ENCODE results near the gene ZBTB38. TPM values are rescaled to one million over a fixed set of nuclear protein-coding genes. Genes with fewer than 3 reads are reported as not detected.

ZBTB38 gene
- total and polyA plus RNA-seq, 7 experiments from 2014 or later = 25.0 to 70.5 (median 56.3) TPM

DNA sequence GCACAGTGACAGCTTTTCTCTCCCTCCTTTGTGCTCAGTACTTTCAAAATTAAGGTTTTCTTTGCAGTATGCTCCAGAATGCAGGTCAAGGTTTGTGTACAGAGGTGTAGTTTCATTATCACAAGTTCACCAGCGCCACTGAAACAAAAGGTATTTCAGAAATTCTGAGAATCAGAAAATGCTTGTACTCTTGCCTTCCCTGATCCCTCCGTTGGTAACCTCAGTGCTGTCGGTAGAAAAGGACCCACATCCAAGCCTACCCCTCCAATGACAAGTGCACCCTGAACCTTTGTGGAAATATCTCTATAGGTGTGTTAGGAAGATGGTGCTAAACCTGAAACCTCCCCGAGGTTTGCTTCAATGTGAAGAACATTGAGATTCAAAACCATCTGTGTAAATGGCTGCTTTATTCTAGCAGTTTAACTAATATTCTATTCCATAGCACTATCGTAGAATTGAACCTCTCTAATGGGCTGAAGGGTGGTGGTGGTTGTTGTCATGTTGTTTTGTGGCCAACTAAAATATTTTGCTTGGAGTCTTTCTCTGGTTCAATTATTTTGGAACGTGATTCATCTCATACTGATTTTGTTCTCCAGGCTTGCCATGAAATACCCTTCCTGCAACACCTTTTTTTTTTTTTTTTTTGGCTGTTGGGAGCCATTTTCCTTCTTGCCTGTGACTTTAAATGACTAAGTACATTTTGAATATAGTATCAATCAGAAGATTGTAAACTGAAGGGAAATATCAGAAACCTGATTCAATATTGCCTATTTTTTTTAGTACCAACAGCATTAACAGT lies 20.7 kb downstream of the ZBTB38 start:
- Mint-ChIP-seq H3K4me3 (peak overlapping the region in 7 of 10 donors; percentile 14 to 67 (median 48)), H3K9me3 (peaks cover 0 to 2% (median 0%) of the 10 kb centered on the region in 11 donors), H3K27me3 (peaks cover 0 to 39% (median 0%) of the 10 kb centered on the region in 5 donors), H3K4me1 (peaks cover 0 to 13% (median 4%) of the 10 kb centered on the region in 7 donors), H3K27ac (peak overlapping the region in 3 of 9 donors; percentile 7 to 72 (median 34)), H3K36me3 (no peaks in the 10 kb centered on the region)
- H3K27me3 ChIP-seq (ENCODE audit: control insufficient read depth in 2 of 2, insufficient read depth in 2 of 2, low read length in 2 of 2) = no peaks in the 10 kb centered on the region
- H3K9me3 ChIP-seq (ENCODE audit: control insufficient read depth in 2 of 3, low read length in 3 of 3) = no peaks in the 10 kb centered on the region
- ChIA-PET CTCF (interaction anchor here (1.8 kb wide), 1 partner anchor 29 kb away, joined by 3 read pairs; no protein-coding TSS in a partner anchor), POLR2A (interaction anchor here (0.6 to 1.7 kb wide), 5 partner anchors 12 to 157 kb away, joined by 3 to 6 read pairs (median 3); partner anchors contain the start of gene PXYLP1)
- no peak for ATAC-seq
- H3K4me3 ChIP-seq (ENCODE audit: low read length) = peak overlapping the region; percentile 12
- H3K4me1 ChIP-seq (ENCODE audit: control insufficient read depth in 2 of 2, insufficient read depth in 2 of 2, low read length in 2 of 2) = peaks cover 0 to 4% of the 10 kb centered on the region in 2 donors
- no peaks in the 10 kb centered on the region for H3K36me3 ChIP-seq (ENCODE audit: control insufficient read depth in 2 of 3, insufficient read depth in 3 of 3, low read length in 3 of 3)
- DNase-seq = no peak
- intact Hi-C loops (cut with micrococcal nuclease) = loop anchor here in 1 of 2 donors (2.0 kb wide), 1 partner anchor 14 kb away; no protein-coding TSS in a partner anchor
- no peak overlapping the region for H3K27ac ChIP-seq (ENCODE audit: low read depth, low read length)

DNA sequence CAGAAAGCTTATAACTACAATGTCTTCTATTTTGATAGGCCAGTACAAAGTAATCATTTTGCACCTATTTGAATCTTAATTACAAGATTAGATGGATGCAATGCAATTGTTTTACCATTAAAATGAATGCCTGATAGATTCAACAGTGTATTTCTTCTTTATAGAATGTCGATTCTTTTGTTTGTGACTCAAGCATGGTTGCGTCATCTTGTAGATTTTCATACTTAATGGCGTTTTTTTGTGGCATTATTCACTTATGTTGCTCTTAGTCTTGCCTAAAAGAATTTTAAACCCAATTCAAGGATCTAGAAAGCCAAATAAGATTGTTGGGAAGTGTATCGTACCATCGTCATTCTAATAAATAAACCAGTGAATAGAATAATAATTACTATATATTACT lies 21.4 kb downstream of the ZBTB38 start:
- Mint-ChIP-seq H3K4me1 (peaks cover 0 to 13% (median 4%) of the 10 kb centered on the region in 7 donors), H3K36me3 (no peaks in the 10 kb centered on the region), H3K4me3 (no peak overlapping the region), H3K9me3 (peaks cover 0 to 2% (median 0%) of the 10 kb centered on the region in 11 donors), H3K27ac (no peak overlapping the region), H3K27me3 (peaks cover 0 to 36% (median 0%) of the 10 kb centered on the region in 5 donors)
- Histone ChIP-seq H3K4me1 (ENCODE audit: control insufficient read depth in 2 of 2, insufficient read depth in 2 of 2, low read length in 2 of 2) (peaks cover 0 to 4% of the 10 kb centered on the region in 2 donors), H3K27ac (ENCODE audit: low read depth, low read length) (no peak overlapping the region), H3K9me3 (ENCODE audit: control insufficient read depth in 2 of 3, low read length in 3 of 3) (no peaks in the 10 kb centered on the region), H3K27me3 (ENCODE audit: control insufficient read depth in 2 of 2, insufficient read depth in 2 of 2, low read length in 2 of 2) (no peaks in the 10 kb centered on the region), H3K36me3 (ENCODE audit: control insufficient read depth in 2 of 3, insufficient read depth in 3 of 3, low read length in 3 of 3) (no peaks in the 10 kb centered on the region), H3K4me3 (ENCODE audit: low read length) (no peak overlapping the region)
- ChIA-PET CTCF (no interaction called here), POLR2A (interaction anchor here (1.0 kb wide), 1 partner anchor 11 kb away, joined by 3 read pairs; no protein-coding TSS in a partner anchor)
- intact Hi-C loops (cut with micrococcal nuclease) = loop anchor here in 1 of 2 donors (2.0 kb wide), 1 partner anchor 13 kb away; no protein-coding TSS in a partner anchor
- ATAC-seq = no peak
- no peak for DNase-seq

DNA sequence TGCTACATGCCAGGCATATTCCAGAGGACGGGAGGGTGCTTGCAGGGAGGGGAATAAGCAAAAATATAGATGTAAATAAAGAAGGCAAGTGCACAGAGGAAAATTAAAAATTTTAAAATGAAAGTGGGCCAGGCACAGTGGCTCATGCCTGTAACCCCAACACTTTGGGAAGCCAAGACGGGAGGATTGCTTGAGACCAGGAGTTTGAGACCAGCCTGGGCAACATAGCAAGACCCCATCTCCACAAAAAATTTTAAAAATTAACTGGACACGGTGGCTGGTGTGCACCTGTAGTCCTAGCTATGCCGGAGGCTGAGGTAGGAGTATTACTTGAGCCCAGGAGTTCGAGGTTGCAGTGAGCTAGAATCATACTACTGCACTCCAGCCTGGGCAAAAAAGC lies 22.4 kb downstream of the ZBTB38 start:
- Histone ChIP-seq H3K9me3 (ENCODE audit: control insufficient read depth in 2 of 3, low read length in 3 of 3) (no peaks in the 10 kb centered on the region), H3K36me3 (ENCODE audit: control insufficient read depth in 2 of 3, insufficient read depth in 3 of 3, low read length in 3 of 3) (no peaks in the 10 kb centered on the region), H3K27me3 (ENCODE audit: control insufficient read depth in 2 of 2, insufficient read depth in 2 of 2, low read length in 2 of 2) (no peaks in the 10 kb centered on the region), H3K27ac (ENCODE audit: low read depth, low read length) (no peak overlapping the region), H3K4me1 (ENCODE audit: control insufficient read depth in 2 of 2, insufficient read depth in 2 of 2, low read length in 2 of 2) (peaks cover 0 to 4% of the 10 kb centered on the region in 2 donors), H3K4me3 (ENCODE audit: low read length) (no peak overlapping the region)
- no peak overlapping the region for H3K27ac Mint-ChIP-seq
- peaks cover 0 to 30% (median 0%) of the 10 kb centered on the region in 5 donors for H3K27me3 Mint-ChIP-seq
- ATAC-seq (no peak), DNase-seq (no peak)
- H3K4me3 Mint-ChIP-seq = peak overlapping the region in 1 of 10 donors; percentile 27
- H3K36me3 Mint-ChIP-seq = no peaks in the 10 kb centered on the region
- CTCF ChIA-PET = interaction anchor here (1.4 kb wide), 1 partner anchor 20 kb away, joined by 3 read pairs; no protein-coding TSS in a partner anchor
- H3K4me1 Mint-ChIP-seq = peaks cover 0 to 13% (median 4%) of the 10 kb centered on the region in 7 donors
- intact Hi-C loops (cut with micrococcal nuclease) = no loop called here
- POLR2A ChIA-PET = interaction anchor here (0.5 to 1.4 kb wide), 2 partner anchors 10 to 392 kb away, joined by 4 to 5 read pairs; no protein-coding TSS in a partner anchor
- H3K9me3 Mint-ChIP-seq = peaks cover 0 to 2% (median 0%) of the 10 kb centered on the region in 11 donors

DNA sequence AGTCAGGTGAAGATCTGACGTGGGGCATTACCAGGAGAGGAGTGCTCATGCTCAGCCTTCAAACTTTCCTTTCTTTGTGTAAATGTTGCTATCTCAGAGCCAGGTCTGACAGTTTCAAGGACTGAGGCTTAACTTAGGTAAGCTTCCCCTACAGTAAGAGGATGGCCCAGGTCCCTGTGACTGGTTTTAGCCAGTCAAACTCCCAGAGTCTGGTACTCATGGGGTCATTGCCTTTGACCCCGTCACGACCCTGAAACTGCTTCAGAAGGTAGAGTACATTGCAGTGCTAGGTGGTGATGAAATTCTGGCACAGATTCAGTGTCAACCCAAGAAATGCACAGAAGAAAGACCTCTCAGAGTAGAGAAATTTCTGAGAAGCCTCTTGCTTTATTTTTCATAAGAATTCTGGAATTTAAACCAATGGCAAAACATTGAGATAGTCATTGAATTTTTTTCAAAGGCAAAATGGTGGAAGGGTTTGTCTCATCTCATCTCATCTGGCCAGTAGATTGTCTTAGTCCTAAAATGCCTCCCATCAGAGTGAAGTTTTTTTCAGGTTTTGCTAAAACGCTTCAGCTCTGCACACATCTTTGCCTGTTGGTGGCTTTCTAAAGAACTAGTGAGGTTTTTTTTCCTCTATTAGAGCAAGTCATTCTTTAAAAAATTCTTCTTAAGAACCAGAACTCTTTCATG lies 23.1 kb downstream of the ZBTB38 start:
- Histone ChIP-seq H3K27me3 (ENCODE audit: control insufficient read depth in 2 of 2, insufficient read depth in 2 of 2, low read length in 2 of 2) (no peaks in the 10 kb centered on the region), H3K27ac (ENCODE audit: low read depth, low read length) (no peak overlapping the region), H3K4me3 (ENCODE audit: low read length) (no peak overlapping the region), H3K9me3 (ENCODE audit: control insufficient read depth in 2 of 3, low read length in 3 of 3) (no peaks in the 10 kb centered on the region), H3K36me3 (ENCODE audit: control insufficient read depth in 2 of 3, insufficient read depth in 3 of 3, low read length in 3 of 3) (no peaks in the 10 kb centered on the region), H3K4me1 (ENCODE audit: control insufficient read depth in 2 of 2, insufficient read depth in 2 of 2, low read length in 2 of 2) (peaks cover 0 to 4% of the 10 kb centered on the region in 2 donors)
- peak overlapping the region in 1 of 9 donors; percentile 65 for H3K27ac Mint-ChIP-seq
- no peak overlapping the region for H3K4me3 Mint-ChIP-seq
- DNase-seq (no peak), ATAC-seq (no peak)
- peaks cover 0 to 3% (median 0%) of the 10 kb centered on the region in 5 donors for H3K36me3 Mint-ChIP-seq
- intact Hi-C loops (cut with micrococcal nuclease) = no loop called here
- H3K27me3 Mint-ChIP-seq = peaks cover 0 to 23% (median 0%) of the 10 kb centered on the region in 5 donors
- peaks cover 0 to 13% (median 4%) of the 10 kb centered on the region in 7 donors for H3K4me1 Mint-ChIP-seq
- H3K9me3 Mint-ChIP-seq = peaks cover 0 to 4% (median 3%) of the 10 kb centered on the region in 11 donors
- CTCF ChIA-PET = interaction anchor here (1.4 kb wide), 1 partner anchor 21 kb away, joined by 3 read pairs; no protein-coding TSS in a partner anchor
- POLR2A ChIA-PET = interaction anchor here (1.4 kb wide), 1 partner anchor 9 kb away, joined by 5 read pairs; no protein-coding TSS in a partner anchor

DNA sequence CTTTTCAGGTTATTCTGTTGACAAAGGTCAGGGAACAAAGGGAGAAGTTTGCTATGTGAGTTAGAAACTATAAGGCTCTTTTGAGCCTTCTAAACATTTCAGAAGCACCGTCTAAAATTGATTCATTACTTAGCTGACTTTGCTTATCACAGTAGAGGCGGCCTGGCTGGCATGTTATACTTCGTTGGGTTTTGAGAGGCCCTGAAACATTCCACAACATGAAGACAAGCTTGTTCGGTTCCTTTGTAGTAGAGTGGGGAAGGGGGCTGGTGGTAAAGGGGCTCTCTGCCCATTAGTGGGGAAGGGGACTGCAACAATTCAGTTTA lies 23.6 kb downstream of the ZBTB38 start:
- CTCF ChIA-PET = interaction anchor here (1.4 kb wide), 1 partner anchor 21 kb away, joined by 3 read pairs; no protein-coding TSS in a partner anchor

DNA sequence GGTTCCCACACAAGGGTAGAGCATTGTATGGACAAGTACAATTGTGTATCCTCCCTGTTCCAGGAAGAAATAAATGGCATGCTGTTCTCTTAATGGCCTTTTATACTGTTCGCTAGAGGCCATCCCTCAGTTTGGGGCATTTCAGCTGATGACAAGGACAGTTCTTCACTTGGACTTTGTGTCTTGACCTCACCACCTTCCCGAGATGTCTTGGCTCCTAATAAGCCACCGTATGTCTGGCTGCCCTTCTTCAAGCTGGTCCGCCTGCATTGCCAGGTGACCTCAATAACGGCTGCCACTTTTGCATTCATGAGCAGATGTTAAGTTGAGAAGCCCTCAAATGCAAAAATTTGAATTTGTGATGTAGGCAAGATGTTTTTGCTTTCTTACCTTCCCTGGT lies 24.1 kb downstream of the ZBTB38 start:
- H3K27ac Mint-ChIP-seq = no peak overlapping the region
- peaks cover 2 to 13% (median 7%) of the 10 kb centered on the region in 11 donors for H3K9me3 Mint-ChIP-seq
- POLR2A ChIA-PET = no interaction called here

More for the DNA sequence above, 23.6 kb downstream of the ZBTB38 start:
- no peak overlapping the region for H3K27ac ChIP-seq (ENCODE audit: low read depth, low read length)
- Mint-ChIP-seq H3K4me3 (no peak overlapping the region), H3K4me1 (peaks cover 0 to 13% (median 4%) of the 10 kb centered on the region in 7 donors), H3K27me3 (peaks cover 0 to 18% (median 0%) of the 10 kb centered on the region in 5 donors), H3K27ac (no peak overlapping the region), H3K9me3 (peaks cover 0 to 9% (median 5%) of the 10 kb centered on the region in 11 donors), H3K36me3 (peaks cover 0 to 7% (median 4%) of the 10 kb centered on the region in 5 donors)
- intact Hi-C loops (cut with micrococcal nuclease) = no loop called here
- no peaks in the 10 kb centered on the region for H3K36me3 ChIP-seq (ENCODE audit: control insufficient read depth in 2 of 3, insufficient read depth in 3 of 3, low read length in 3 of 3)
- no peaks in the 10 kb centered on the region for H3K27me3 ChIP-seq (ENCODE audit: control insufficient read depth in 2 of 2, insufficient read depth in 2 of 2, low read length in 2 of 2)
- H3K9me3 ChIP-seq (ENCODE audit: control insufficient read depth in 2 of 3, low read length in 3 of 3) = no peaks in the 10 kb centered on the region
- H3K4me1 ChIP-seq (ENCODE audit: control insufficient read depth in 2 of 2, insufficient read depth in 2 of 2, low read length in 2 of 2) = peaks cover 0 to 4% of the 10 kb centered on the region in 2 donors
- no peak for ATAC-seq
- POLR2A ChIA-PET = no interaction called here
- DNase-seq = no peak
- no peak overlapping the region for H3K4me3 ChIP-seq (ENCODE audit: low read length)

More for the DNA sequence above, 24.1 kb downstream of the ZBTB38 start:
- no peaks in the 10 kb centered on the region for H3K36me3 ChIP-seq (ENCODE audit: control insufficient read depth in 2 of 3, insufficient read depth in 3 of 3, low read length in 3 of 3)
- no peak for ATAC-seq
- no peak for DNase-seq
- H3K4me3 ChIP-seq (ENCODE audit: low read length) = no peak overlapping the region
- intact Hi-C loops (cut with micrococcal nuclease) = no loop called here
- Mint-ChIP-seq H3K4me1 (peaks cover 0 to 13% (median 4%) of the 10 kb centered on the region in 7 donors), H3K27me3 (peaks cover 0 to 13% (median 0%) of the 10 kb centered on the region in 5 donors), H3K4me3 (no peak overlapping the region), H3K36me3 (peaks cover 2 to 8% (median 7%) of the 10 kb centered on the region in 5 donors)
- peaks cover 0 to 4% of the 10 kb centered on the region in 2 donors for H3K4me1 ChIP-seq (ENCODE audit: control insufficient read depth in 2 of 2, insufficient read depth in 2 of 2, low read length in 2 of 2)
- no peak overlapping the region for H3K27ac ChIP-seq (ENCODE audit: low read depth, low read length)
- H3K9me3 ChIP-seq (ENCODE audit: control insufficient read depth in 2 of 3, low read length in 3 of 3) = no peaks in the 10 kb centered on the region
- CTCF ChIA-PET = interaction anchor here (1.4 kb wide), 1 partner anchor 21 kb away, joined by 3 read pairs; no protein-coding TSS in a partner anchor
- no peaks in the 10 kb centered on the region for H3K27me3 ChIP-seq (ENCODE audit: control insufficient read depth in 2 of 2, insufficient read depth in 2 of 2, low read length in 2 of 2)

Measured in naive thymus-derived CD4-positive, alpha-beta T cell (primary cell).